Neural cell (in vitro differentiated cells): ENCODE data around the gene PPP2R5E.

Experiments
- CTCF ChIP-seq: fragments of 450-650 bp; IDR thresholded peaks from 2 replicates; pipeline ENCODE4 v1.5.1; 2014; ENCODE audit warnings: antibody characterized with exemption, mild to moderate bottlenecking, moderate library complexity; ENCODE audit not compliant: poor library complexity, severe bottlenecking
- EP300 ChIP-seq: fragments of 450-650 bp; conservative IDR thresholded peaks from 2 replicates; pipeline ENCODE4 v1.6.1; 2014; ENCODE audit warnings: antibody characterized with exemption, mild to moderate bottlenecking, moderate library complexity; ENCODE audit not compliant: poor library complexity, severe bottlenecking
- EZH2 ChIP-seq: fragments of 200-600, 300-800 bp; shearing (Covaris generic), sonication (generic); IDR thresholded peaks from 2 replicates; pipeline ENCODE4 v1.6.1; 2014; ENCODE audit warnings: antibody characterized with exemption, low read length, borderline replicate concordance, mild to moderate bottlenecking; ENCODE audit not compliant: insufficient read depth, poor library complexity, severe bottlenecking
- POLR2AphosphoS5 ChIP-seq: IDR thresholded peaks from 2 replicates; pipeline ENCODE4 v1.6.1; 2012
- RAD21 ChIP-seq: fragments of 450-650 bp; conservative IDR thresholded peaks from 2 replicates; pipeline ENCODE4 v1.6.1; 2014; ENCODE audit warnings: antibody characterized with exemption, mild to moderate bottlenecking, moderate library complexity
- TF ChIP-seq, protein P1 (sequence below): IDR thresholded peaks from 2 replicates; pipeline ENCODE4 v1.6.1; 2012; ENCODE audit warnings: borderline replicate concordance

- TF ChIP-seq EZH2 (no peak), CTCF (no peak), POLR2AphosphoS5 (no peak), RAD21 (no peak), EP300 (no peak)
- TF ChIP-seq, protein P1, sequence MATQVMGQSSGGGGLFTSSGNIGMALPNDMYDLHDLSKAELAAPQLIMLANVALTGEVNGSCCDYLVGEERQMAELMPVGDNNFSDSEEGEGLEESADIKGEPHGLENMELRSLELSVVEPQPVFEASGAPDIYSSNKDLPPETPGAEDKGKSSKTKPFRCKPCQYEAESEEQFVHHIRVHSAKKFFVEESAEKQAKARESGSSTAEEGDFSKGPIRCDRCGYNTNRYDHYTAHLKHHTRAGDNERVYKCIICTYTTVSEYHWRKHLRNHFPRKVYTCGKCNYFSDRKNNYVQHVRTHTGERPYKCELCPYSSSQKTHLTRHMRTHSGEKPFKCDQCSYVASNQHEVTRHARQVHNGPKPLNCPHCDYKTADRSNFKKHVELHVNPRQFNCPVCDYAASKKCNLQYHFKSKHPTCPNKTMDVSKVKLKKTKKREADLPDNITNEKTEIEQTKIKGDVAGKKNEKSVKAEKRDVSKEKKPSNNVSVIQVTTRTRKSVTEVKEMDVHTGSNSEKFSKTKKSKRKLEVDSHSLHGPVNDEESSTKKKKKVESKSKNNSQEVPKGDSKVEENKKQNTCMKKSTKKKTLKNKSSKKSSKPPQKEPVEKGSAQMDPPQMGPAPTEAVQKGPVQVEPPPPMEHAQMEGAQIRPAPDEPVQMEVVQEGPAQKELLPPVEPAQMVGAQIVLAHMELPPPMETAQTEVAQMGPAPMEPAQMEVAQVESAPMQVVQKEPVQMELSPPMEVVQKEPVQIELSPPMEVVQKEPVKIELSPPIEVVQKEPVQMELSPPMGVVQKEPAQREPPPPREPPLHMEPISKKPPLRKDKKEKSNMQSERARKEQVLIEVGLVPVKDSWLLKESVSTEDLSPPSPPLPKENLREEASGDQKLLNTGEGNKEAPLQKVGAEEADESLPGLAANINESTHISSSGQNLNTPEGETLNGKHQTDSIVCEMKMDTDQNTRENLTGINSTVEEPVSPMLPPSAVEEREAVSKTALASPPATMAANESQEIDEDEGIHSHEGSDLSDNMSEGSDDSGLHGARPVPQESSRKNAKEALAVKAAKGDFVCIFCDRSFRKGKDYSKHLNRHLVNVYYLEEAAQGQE: no peak
Measured at GRCh38 chr14:63510538-63510937, 32.6 kb downstream of the PPP2R5E start.
